Mucosa of rectum (tissue), 2 donors: Measurements from ENCODE around the gene RAB2B.

Experiments used
- H3K27ac ChIP-seq, 2 donors: one replicate each; pipeline ENCODE4 v1.7.0; 2013; ENCODE audit warnings: inconsistent platforms in 2 of 2, low read depth in 2 of 2, low read length in 2 of 2
- H3K27me3 ChIP-seq, 2 donors: one replicate each; pipeline ENCODE4 v1.7.0; 2013; ENCODE audit warnings: low read length in 2 of 2; ENCODE audit not compliant: control insufficient read depth in 2 of 2, insufficient read depth in 2 of 2
- H3K36me3 ChIP-seq, 2 donors: one replicate each; pipeline ENCODE4 v1.7.0; 2013; ENCODE audit warnings: low read length in 2 of 2; ENCODE audit not compliant: control insufficient read depth in 2 of 2, insufficient read depth in 2 of 2
- H3K4me1 ChIP-seq, 2 donors: one replicate each; pipeline ENCODE4 v1.7.0; 2013; ENCODE audit warnings: low read length in 2 of 2, mild to moderate bottlenecking in 1 of 2; ENCODE audit not compliant: control insufficient read depth in 2 of 2, insufficient read depth in 2 of 2
- H3K4me3 ChIP-seq, 2 donors: one replicate each; pipeline ENCODE4 v1.7.0; 2013; ENCODE audit warnings: low read length in 2 of 2
- H3K9ac ChIP-seq, 2 donors: one replicate each; pipeline ENCODE4 v1.7.0; 2013; ENCODE audit warnings: low read length in 2 of 2, low read depth in 1 of 2, mild to moderate bottlenecking in 1 of 2
- H3K9me3 ChIP-seq, 2 donors: one replicate each; pipeline ENCODE4 v1.7.0; 2013; ENCODE audit warnings: low read length in 2 of 2; ENCODE audit not compliant: control insufficient read depth in 2 of 2
- donor health status: healthy.
- donor health status: Normal muscosa, but diverticular disease.

Gene RAB2B

GRCh38 chr14:21440859-21441258, 35.9 kb downstream of the RAB2B start:
- Histone ChIP-seq H3K36me3 (no peaks in the 10 kb centered on the region), H3K4me3 (no peak overlapping the region), H3K4me1 (peaks cover 11 to 12% of the 10 kb centered on the region in 2 donors)

DNA sequence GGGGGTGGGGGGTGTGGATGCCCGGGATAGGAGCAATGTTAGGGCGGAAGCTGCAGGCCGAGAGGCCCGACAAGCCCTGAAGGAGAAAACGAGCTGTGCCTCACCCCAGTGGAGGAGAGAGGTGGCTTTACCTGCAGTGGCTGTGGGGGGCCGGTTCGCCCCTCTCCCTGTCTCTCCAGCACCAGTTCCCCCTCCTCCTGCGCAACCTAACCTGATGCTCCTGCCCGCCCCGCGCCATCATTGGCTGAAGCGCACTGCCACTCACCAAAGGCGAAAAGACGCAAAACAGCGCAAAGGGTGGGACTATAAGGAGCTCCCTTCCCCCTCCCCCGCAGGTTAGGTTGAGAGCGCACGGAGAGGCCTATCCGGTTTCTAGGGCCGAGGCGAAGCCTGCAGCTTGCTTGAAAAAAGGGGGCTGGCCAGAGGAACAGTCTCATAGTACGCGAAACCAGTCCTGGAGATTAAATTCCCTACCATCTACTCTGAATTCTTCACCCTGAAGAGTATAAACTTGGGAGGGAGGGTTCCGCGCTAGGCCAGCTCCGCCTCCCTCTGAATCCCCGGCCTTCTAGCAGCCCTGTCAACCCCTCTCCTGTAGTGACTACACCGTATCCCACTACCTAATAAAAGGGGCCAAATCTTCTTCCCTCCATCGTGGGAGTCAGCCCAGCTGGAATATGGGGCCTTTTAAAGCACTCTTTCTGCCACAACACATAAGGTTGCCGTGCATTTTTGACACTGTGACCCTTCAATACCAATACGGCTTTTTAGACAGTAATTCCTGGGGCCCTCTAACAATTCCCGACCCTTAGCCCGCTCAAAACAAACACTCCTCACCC, 39.5 kb downstream of the RAB2B start:
- Histone ChIP-seq H3K9ac (peak overlapping the region; percentile 84 to 92), H3K27ac (peak overlapping the region; percentile 86 to 88), H3K4me3 (peak overlapping the region; percentile 97 to 100), H3K36me3 (no peaks in the 10 kb centered on the region), H3K4me1 (peaks cover 11 to 15% of the 10 kb centered on the region in 2 donors), H3K9me3 (no peaks in the 10 kb centered on the region), H3K27me3 (no peaks in the 10 kb centered on the region)

More at GRCh38 chr14:21440859-21441258, 35.9 kb downstream of the RAB2B start:
- no peak overlapping the region for H3K9ac ChIP-seq
- H3K27me3 ChIP-seq: no peaks in the 10 kb centered on the region
- H3K27ac ChIP-seq: no peak overlapping the region
- H3K9me3 ChIP-seq: no peaks in the 10 kb centered on the region

DNA sequence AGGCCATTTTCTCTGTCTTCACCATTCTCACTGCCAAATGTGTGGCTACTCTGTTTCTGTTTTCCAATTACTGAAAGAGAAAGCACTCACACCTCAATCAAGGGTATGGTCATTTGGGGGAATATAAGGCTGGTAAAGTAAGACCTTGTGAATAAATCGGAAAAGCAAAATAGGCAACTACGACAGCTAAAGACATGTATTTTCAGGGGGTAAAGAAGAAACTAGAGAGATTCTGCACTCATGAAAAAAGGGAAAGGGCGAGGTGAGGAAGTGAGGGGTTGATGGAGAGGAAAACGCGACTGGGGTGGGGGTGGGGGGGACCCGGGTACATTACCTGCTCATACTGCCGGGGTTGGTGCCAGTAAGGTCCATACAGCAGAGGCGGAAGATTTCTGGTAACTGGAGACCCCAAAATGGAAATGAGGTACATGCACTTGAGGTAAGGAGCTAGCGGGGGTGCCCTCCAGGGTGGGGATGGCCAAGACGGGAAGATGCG, 40.1 kb downstream of the RAB2B start:
- H3K9ac ChIP-seq: peak overlapping the region; percentile 84 to 92
- H3K4me3 ChIP-seq: peak overlapping the region; percentile 97 to 100
- H3K4me1 ChIP-seq: peaks cover 11 to 15% of the 10 kb centered on the region in 2 donors
- H3K9me3 ChIP-seq: no peaks in the 10 kb centered on the region
- H3K27ac ChIP-seq: peak overlapping the region; percentile 56 to 86
- H3K36me3 ChIP-seq: peaks cover under 1 to 3% of the 10 kb centered on the region in 2 donors
- no peaks in the 10 kb centered on the region for H3K27me3 ChIP-seq

DNA sequence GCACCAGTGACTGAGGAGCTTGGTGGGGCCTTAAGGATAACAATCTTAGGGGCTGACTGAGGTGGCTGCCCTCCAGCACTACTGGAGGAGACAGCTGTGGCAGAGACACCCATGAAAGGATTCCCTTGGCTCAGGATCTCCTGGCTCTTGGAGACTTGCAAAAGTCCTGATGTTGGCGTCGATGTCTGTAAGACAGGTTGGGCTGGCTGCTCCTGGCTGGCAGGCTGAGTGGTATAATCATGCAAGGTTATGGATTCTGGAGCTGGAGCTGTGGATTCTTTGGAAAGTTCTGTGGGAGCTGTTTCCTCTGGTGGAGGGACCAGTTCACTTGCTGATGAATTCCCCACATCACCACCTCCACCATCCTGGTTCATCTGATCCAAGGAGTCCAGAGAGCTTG, 45.6 kb downstream of the RAB2B start:
- peaks cover 46 to 51% of the 10 kb centered on the region in 2 donors for H3K36me3 ChIP-seq
- H3K9me3 ChIP-seq: no peaks in the 10 kb centered on the region

GRCh38 chr14:21428930-21429329, 47.8 kb downstream of the RAB2B start:
- no peak overlapping the region for H3K9ac ChIP-seq
- H3K27ac ChIP-seq: no peak overlapping the region
- no peak overlapping the region for H3K4me3 ChIP-seq
- H3K36me3 ChIP-seq: peaks cover 56 to 65% of the 10 kb centered on the region in 2 donors
- H3K9me3 ChIP-seq: no peaks in the 10 kb centered on the region
- no peaks in the 10 kb centered on the region for H3K27me3 ChIP-seq
- no peaks in the 10 kb centered on the region for H3K4me1 ChIP-seq

More for the DNA sequence above, 45.6 kb downstream of the RAB2B start:
- no peak overlapping the region for H3K9ac ChIP-seq
- no peak overlapping the region for H3K27ac ChIP-seq
- no peaks in the 10 kb centered on the region for H3K27me3 ChIP-seq
- no peak overlapping the region for H3K4me3 ChIP-seq
- H3K4me1 ChIP-seq: peaks cover 1 to 3% of the 10 kb centered on the region in 2 donors

DNA sequence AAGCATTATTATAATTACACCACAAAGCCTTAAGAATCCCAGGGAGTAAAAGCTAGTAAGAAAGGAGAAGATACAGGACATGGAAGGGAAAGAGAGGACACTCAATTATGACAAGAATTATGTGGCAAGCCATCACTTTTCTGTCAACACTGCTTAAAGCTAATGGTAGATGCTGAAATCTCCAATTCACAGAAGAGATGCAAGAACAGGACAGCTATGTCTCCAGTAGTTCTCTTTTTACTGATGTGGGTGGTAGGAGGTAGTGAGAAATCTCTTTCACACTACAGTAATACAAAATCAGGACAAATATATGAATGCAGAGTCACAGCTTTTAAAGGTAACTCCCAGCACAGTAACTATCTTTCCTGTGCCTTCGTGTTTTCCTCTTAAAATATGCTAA, 50.1 kb downstream of the RAB2B start:
- H3K4me3 ChIP-seq: no peak overlapping the region
- no peaks in the 10 kb centered on the region for H3K4me1 ChIP-seq
- H3K27me3 ChIP-seq: no peaks in the 10 kb centered on the region
- H3K27ac ChIP-seq: no peak overlapping the region
- no peak overlapping the region for H3K9ac ChIP-seq
- peaks cover 69 to 86% of the 10 kb centered on the region in 2 donors for H3K36me3 ChIP-seq
- no peaks in the 10 kb centered on the region for H3K9me3 ChIP-seq

- no peaks in the 10 kb centered on the region for H3K27me3 ChIP-seq
- H3K4me3 ChIP-seq: no peak overlapping the region
- no peaks in the 10 kb centered on the region for H3K4me1 ChIP-seq
- peaks cover 42 to 56% of the 10 kb centered on the region in 2 donors for H3K36me3 ChIP-seq
- H3K9me3 ChIP-seq: no peaks in the 10 kb centered on the region
- no peak overlapping the region for H3K9ac ChIP-seq
- no peak overlapping the region for H3K27ac ChIP-seq
Observed at GRCh38 chr14:21419528-21419927, 57.2 kb downstream of the RAB2B start.

DNA sequence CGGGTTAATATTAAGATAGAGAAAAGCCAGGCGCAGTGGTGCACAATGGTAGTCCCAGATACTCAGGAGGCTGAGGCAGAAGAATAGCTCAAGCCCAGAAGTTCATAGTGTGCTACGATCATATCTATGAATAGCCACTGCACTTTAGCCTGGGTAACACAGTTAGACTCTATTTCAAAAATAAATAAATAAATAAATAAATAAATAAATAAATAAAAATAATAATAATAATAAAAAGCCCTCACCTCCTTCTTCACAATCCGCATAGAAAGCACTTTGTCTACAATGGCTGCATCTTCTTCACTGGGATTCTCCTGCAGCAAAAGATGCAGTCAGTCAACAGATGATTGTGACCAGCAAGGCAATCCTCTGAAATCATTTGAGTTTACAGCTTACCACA, 61.4 kb downstream of the RAB2B start:
- no peaks in the 10 kb centered on the region for H3K27me3 ChIP-seq
- H3K9ac ChIP-seq: no peak overlapping the region
- no peak overlapping the region for H3K4me3 ChIP-seq
- no peaks in the 10 kb centered on the region for H3K9me3 ChIP-seq
- H3K36me3 ChIP-seq: peaks cover 46 to 61% of the 10 kb centered on the region in 2 donors
- no peaks in the 10 kb centered on the region for H3K4me1 ChIP-seq
- H3K27ac ChIP-seq: no peak overlapping the region

DNA sequence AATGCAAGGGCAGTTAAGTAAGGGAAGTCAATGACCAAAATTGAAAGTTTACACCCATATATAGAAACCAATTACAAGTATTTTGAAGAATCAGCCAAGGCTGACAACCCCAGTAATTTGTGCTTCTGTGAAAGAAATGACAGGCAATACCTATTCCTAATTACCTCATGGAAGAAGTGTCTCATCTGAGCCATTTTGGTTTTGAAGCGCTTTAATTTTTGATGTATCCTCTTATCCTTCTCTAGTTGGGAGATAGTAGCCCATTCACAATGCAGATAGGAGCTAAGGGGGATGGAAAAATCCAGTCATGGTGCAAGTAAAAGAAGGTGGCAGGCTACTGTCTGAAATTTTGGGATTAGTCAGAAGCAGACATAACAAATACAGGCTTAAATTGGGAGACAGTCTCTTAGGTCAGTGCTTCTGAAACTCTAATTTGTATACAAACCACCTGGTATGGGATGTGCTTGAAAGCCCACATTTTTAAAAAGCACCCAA, 62.6 kb downstream of the RAB2B start:
- Histone ChIP-seq H3K4me1 (no peaks in the 10 kb centered on the region), H3K27me3 (no peaks in the 10 kb centered on the region), H3K9ac (no peak overlapping the region), H3K9me3 (no peaks in the 10 kb centered on the region), H3K36me3 (peaks cover 51 to 63% of the 10 kb centered on the region in 2 donors), H3K27ac (no peak overlapping the region), H3K4me3 (no peak overlapping the region)
